Spleen (tissue), 7 donors: ENCODE measurements around the gene REXO5.

Experiments
- POLR2A ChIP-seq, 3 donors: fragments of 450-650 bp; IDR thresholded peaks; one replicate each; pipeline ENCODE4 v1.5.1; 2017; ENCODE audit warnings: antibody characterized with exemption in 3 of 3, mild to moderate bottlenecking in 1 of 3
- POLR2AphosphoS5 ChIP-seq, 3 donors: sonication (generic); formaldehyde crosslinking; IDR thresholded peaks; one replicate each; pipeline ENCODE4 v1.5.1; 2017; ENCODE audit warnings: antibody characterized with exemption in 3 of 3
- TF ChIP-seq, protein P1 (sequence below), 11 experiments: fragments of 200-600 bp in 7 of 11; fragments of 450-650 bp in 4 of 11; sonication (generic) in 4 of 11; IDR thresholded peaks in 8 of 11; conservative IDR thresholded peaks in 3 of 11; 1 replicate in 7 of 11; 2 replicates in 4 of 11; pipeline versions ENCODE4 v1.4.0 to v1.8.0; 2016 to 2021; ENCODE audit warnings: antibody characterized with exemption in 11 of 11, inconsistent platforms in 4 of 11, mild to moderate bottlenecking in 1 of 11
- donor health status: DM: no; HTN: no; CAD: no; lungs with moderate emphysema.
- donor health status: DM: no; HTN: no; CAD: no.
- donor health status: DM: no; HTN: no; CAD: no.

DNA sequence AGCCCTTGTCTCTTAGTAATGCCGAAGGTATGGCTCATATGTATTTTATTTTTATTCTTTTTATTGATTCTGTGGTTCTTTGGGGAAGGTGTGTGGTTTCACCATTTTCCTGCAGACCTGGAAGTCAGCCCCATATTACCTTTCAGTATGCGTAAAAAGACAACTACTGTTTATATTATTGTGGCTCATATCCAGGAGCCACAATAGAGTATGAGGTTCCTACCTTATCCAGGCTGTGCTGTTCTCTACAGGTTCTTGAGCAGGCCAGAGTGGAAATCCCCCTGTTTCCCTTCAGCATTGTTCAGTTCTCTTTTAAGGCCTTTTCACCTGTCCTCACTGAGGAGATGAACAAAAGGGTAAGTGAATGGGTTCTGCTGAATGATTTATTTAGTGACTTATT, 33.2 kb downstream of the REXO5 start:
- TF ChIP-seq, protein P1, sequence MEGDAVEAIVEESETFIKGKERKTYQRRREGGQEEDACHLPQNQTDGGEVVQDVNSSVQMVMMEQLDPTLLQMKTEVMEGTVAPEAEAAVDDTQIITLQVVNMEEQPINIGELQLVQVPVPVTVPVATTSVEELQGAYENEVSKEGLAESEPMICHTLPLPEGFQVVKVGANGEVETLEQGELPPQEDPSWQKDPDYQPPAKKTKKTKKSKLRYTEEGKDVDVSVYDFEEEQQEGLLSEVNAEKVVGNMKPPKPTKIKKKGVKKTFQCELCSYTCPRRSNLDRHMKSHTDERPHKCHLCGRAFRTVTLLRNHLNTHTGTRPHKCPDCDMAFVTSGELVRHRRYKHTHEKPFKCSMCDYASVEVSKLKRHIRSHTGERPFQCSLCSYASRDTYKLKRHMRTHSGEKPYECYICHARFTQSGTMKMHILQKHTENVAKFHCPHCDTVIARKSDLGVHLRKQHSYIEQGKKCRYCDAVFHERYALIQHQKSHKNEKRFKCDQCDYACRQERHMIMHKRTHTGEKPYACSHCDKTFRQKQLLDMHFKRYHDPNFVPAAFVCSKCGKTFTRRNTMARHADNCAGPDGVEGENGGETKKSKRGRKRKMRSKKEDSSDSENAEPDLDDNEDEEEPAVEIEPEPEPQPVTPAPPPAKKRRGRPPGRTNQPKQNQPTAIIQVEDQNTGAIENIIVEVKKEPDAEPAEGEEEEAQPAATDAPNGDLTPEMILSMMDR (IDR thresholded peaks at IDR 0.05 in 8 of 11, conservative IDR thresholded peaks at IDR 0.05 in 3 of 11), result no peak
- TF ChIP-seq POLR2A (IDR thresholded peaks at IDR 0.05) (no peak), POLR2AphosphoS5 (IDR thresholded peaks at IDR 0.05) (no peak)
